Vagina (tissue), 2 donors: ENCODE data around the gene TTC39C. TPM values are rescaled to one million over a fixed set of nuclear protein-coding genes. Genes with fewer than 3 reads are reported as not detected.

Source experiments
- DNase-seq, 2 donors: peaks; one replicate each; pipeline ENCODE4 v3.0.0-alpha.2; 2017; ENCODE audit errors: extremely low spot score in 2 of 2
- H3K27ac ChIP-seq: fragments of 200-600 bp; sonication (generic); one replicate; pipeline ENCODE4 v1.5.1; 2019
- H3K27me3 ChIP-seq: fragments of 200-600 bp; sonication (generic); one replicate; pipeline ENCODE4 v1.5.1; 2019
- H3K36me3 ChIP-seq, 2 donors: fragments of 200-600 bp; sonication (generic); one replicate each; pipeline ENCODE4 v1.5.1; 2017 to 2019
- H3K4me1 ChIP-seq: fragments of 200-600 bp; sonication (generic); one replicate; pipeline ENCODE4 v1.5.1; 2019
- H3K4me3 ChIP-seq, 2 donors: fragments of 200-600 bp; sonication (generic); 1 replicate in 1 of 2; 2 replicates in 1 of 2; pipeline ENCODE4 v1.5.1; 2016 to 2019
- H3K9me3 ChIP-seq: fragments of 200-600 bp; sonication (generic); one replicate; pipeline ENCODE4 v1.5.1; 2019
- POLR2A ChIP-seq, 2 donors: fragments of 450-650 bp; IDR thresholded peaks; one replicate each; pipeline ENCODE4 v1.6.1; 2017; ENCODE audit warnings: antibody characterized with exemption in 2 of 2, mild to moderate bottlenecking in 2 of 2, moderate library complexity in 2 of 2
- POLR2AphosphoS5 ChIP-seq, 2 donors: sonication (generic); formaldehyde crosslinking; IDR thresholded peaks; one replicate each; pipeline ENCODE4 v1.9.0; 2017; ENCODE audit warnings: antibody characterized with exemption in 2 of 2, mild to moderate bottlenecking in 2 of 2, low read depth in 1 of 2; ENCODE audit not compliant: insufficient read depth in 1 of 2
- intact Hi-C: fragments of 100-400 bp; cut with DNase I; formaldehyde crosslinking; loops from one replicate; pipeline ENCODE4 v1.15.1; 2023
- total RNA-seq: library from RNA; depleted of rRNA; stranded (reverse); fragments of >200 nt; gene quantifications from one replicate; pipeline ENCODE4 v1.2.3, GENCODE V29; 2016
- TF ChIP-seq, protein P1 (sequence below), 3 experiments: fragments of 450-650 bp in 2 of 3; fragments of 200-600 bp in 1 of 3; sonication (generic) in 1 of 3; IDR thresholded peaks; one replicate each; pipeline ENCODE4 v1.5.1; 2017 to 2019; ENCODE audit warnings: antibody characterized with exemption in 3 of 3, mild to moderate bottlenecking in 2 of 3, moderate library complexity in 2 of 3

Gene TTC39C
- total RNA-seq, 1 donor from 2014 or later: 42.5 TPM

DNA sequence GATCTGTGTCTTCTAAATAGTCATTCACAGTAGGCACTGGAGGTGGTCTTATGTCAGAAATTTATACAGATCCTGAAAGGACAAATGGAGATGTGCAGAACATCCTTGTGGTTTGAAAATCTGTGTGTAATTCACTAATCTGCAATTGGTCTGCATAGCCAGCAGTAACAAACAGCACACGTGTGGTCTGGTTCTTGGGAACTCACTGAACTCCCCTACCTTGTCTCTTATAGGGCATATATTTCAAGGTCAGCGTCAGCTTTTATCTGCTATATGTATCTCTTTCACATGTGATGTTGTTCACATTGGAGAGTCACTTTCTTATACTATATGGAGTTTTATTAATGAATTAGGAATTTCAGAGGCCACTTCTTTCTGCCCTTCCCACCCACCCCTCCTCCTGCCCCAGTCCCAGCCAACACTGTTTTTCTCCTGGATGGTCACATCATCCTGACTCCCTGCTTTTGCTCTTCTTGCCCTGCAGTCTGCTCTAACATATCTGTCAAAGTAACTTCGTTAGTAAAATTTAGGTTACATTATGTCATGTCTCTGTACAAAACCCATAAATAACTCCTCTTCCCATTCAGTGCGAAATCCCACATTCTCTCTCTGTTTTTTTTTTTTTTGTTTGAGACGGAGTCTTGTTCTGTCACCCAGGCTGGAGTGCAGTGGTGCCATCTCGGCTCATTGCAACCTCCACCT is 88.9 kb downstream of the TTC39C start:
- no peak overlapping the region for H3K27ac ChIP-seq
- H3K27me3 ChIP-seq: no peaks in the 10 kb centered on the region
- DNase-seq: no peak
- H3K36me3 ChIP-seq: no peaks in the 10 kb centered on the region
- intact Hi-C loops: no loop called here
- no peaks in the 10 kb centered on the region for H3K4me1 ChIP-seq
- H3K4me3 ChIP-seq: no peak overlapping the region
- H3K9me3 ChIP-seq: no peaks in the 10 kb centered on the region
- TF ChIP-seq POLR2A (IDR thresholded peaks at IDR 0.05) (no peak), POLR2AphosphoS5 (IDR thresholded peaks at IDR 0.05; ENCODE audit: insufficient read depth in 1 of 2, low read depth in 1 of 2) (no peak)
- TF ChIP-seq, protein P1, sequence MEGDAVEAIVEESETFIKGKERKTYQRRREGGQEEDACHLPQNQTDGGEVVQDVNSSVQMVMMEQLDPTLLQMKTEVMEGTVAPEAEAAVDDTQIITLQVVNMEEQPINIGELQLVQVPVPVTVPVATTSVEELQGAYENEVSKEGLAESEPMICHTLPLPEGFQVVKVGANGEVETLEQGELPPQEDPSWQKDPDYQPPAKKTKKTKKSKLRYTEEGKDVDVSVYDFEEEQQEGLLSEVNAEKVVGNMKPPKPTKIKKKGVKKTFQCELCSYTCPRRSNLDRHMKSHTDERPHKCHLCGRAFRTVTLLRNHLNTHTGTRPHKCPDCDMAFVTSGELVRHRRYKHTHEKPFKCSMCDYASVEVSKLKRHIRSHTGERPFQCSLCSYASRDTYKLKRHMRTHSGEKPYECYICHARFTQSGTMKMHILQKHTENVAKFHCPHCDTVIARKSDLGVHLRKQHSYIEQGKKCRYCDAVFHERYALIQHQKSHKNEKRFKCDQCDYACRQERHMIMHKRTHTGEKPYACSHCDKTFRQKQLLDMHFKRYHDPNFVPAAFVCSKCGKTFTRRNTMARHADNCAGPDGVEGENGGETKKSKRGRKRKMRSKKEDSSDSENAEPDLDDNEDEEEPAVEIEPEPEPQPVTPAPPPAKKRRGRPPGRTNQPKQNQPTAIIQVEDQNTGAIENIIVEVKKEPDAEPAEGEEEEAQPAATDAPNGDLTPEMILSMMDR (IDR thresholded peaks at IDR 0.05): no peak

DNA sequence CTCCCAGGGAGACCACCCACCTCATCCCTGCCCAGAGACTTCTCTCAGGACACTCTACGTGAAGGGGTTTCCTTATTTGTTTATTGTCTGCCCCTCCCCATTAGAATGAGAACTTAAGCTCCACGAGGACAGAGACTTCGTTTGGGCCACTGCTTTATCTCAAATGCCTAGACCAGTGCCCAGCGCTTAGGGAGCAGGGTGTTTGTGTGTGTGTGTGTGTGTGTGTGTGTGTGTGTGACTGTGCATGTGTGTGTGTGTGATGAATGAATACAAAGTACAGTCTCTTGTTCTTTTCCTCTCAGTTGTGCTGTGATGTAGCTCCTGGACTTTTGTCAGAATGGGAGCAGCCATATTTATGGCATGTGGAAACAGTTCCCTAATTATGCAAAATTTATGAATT is 89.9 kb downstream of the TTC39C start:
- Histone ChIP-seq H3K9me3 (no peaks in the 10 kb centered on the region), H3K4me3 (no peak overlapping the region), H3K36me3 (no peaks in the 10 kb centered on the region), H3K4me1 (no peaks in the 10 kb centered on the region), H3K27ac (no peak overlapping the region), H3K27me3 (no peaks in the 10 kb centered on the region)
- intact Hi-C loops: no loop called here
- no peak for TF ChIP-seq POLR2AphosphoS5 (IDR thresholded peaks at IDR 0.05; ENCODE audit: insufficient read depth in 1 of 2, low read depth in 1 of 2)
- no peak for DNase-seq

DNA sequence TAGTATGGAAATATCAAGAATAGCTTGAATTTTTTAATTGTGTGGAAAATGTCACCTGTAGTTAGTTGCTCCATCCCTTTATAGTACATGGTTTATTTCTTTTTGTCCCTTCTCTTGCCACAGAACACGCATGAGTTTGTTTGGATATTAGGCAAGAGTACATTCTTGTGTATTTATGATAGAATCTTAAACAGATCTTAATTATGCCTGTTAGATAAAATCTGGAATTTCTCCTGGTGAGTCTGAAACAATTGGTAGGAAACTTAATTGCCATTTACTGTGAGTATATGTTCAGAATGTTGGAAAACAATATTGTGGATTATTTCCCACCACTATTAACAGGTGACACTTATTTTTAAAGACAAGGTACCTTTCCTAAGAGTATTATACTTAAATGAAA is 94.1 kb downstream of the TTC39C start:
- TF ChIP-seq POLR2AphosphoS5 (IDR thresholded peaks at IDR 0.05; ENCODE audit: insufficient read depth in 1 of 2, low read depth in 1 of 2): no peak
- TF ChIP-seq, protein P1 (IDR thresholded peaks at IDR 0.05): no peak
- TF ChIP-seq POLR2A (IDR thresholded peaks at IDR 0.05): no peak
- Histone ChIP-seq H3K4me1 (no peaks in the 10 kb centered on the region), H3K36me3 (no peaks in the 10 kb centered on the region), H3K27me3 (no peaks in the 10 kb centered on the region), H3K4me3 (no peak overlapping the region), H3K9me3 (no peaks in the 10 kb centered on the region), H3K27ac (no peak overlapping the region)
- intact Hi-C loops: no loop called here
- no peak for DNase-seq

DNA sequence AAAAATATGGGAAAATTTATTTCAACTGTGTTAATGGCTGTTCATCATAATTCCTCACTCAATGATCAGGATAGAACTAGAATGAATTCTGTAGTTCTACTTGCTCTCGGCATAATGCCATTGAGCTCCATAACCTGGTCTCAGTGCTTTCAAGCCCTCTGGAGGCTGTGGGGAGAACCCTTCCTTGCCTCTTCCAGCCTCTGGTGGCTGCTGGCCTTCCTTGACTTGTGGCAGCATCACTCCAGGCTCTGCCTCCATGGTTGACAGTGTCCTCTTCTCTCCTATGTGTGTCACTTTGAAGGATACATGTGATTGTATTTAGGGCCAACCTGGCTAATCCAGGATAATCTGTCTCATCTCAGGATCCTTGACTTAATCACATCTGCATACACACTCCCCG is 97.4 kb downstream of the TTC39C start:
- intact Hi-C loops: no loop called here
- no peaks in the 10 kb centered on the region for H3K27me3 ChIP-seq
- DNase-seq: no peak
- no peaks in the 10 kb centered on the region for H3K9me3 ChIP-seq
- H3K4me3 ChIP-seq: no peak overlapping the region
- no peak overlapping the region for H3K27ac ChIP-seq
- TF ChIP-seq POLR2AphosphoS5 (IDR thresholded peaks at IDR 0.05; ENCODE audit: insufficient read depth in 1 of 2, low read depth in 1 of 2) (no peak), POLR2A (IDR thresholded peaks at IDR 0.05) (no peak)
- TF ChIP-seq, protein P1 (IDR thresholded peaks at IDR 0.05): no peak
- no peaks in the 10 kb centered on the region for H3K4me1 ChIP-seq
- peaks cover 0 to 6% of the 10 kb centered on the region in 2 donors for H3K36me3 ChIP-seq

DNA sequence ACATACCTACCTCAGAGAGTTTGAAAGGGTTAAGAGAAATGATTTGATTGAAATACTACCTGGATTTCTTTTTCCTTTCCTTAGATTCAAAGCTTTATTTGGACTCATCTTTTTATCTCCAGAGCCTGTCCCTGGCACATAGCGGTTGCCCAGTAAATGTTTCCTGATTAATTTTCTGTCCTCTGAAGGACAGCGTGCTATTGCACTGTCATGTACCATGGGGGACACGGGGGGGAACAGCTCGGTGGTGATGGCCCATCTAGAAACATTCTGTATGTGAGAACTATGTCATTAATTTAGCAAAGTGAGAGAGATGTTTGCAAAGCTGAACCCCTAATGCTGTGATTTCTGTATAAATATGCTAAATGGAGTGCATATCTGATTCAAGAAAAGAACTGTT is 97.9 kb downstream of the TTC39C start:
- no peaks in the 10 kb centered on the region for H3K27me3 ChIP-seq
- intact Hi-C loops: no loop called here
- H3K9me3 ChIP-seq: no peaks in the 10 kb centered on the region
- TF ChIP-seq, protein P1 (IDR thresholded peaks at IDR 0.05): no peak
- TF ChIP-seq POLR2A (IDR thresholded peaks at IDR 0.05): no peak
- no peak for TF ChIP-seq POLR2AphosphoS5 (IDR thresholded peaks at IDR 0.05; ENCODE audit: insufficient read depth in 1 of 2, low read depth in 1 of 2)
- no peak for DNase-seq
- peaks cover 0 to 6% of the 10 kb centered on the region in 2 donors for H3K36me3 ChIP-seq
- no peaks in the 10 kb centered on the region for H3K4me1 ChIP-seq
- H3K27ac ChIP-seq: no peak overlapping the region
- H3K4me3 ChIP-seq: no peak overlapping the region
